HepG2 (cell line): ENCODE results near the gene ADGRB2.

Experiments
- CEBPG ChIP-seq: IDR thresholded peaks from 2 replicates; pipeline ENCODE4 v1.6.1; 2016
- CTCF ChIP-seq: sonication (generic); formaldehyde crosslinking; IDR thresholded peaks from 2 replicates; pipeline ENCODE4 v1.5.0; 2020; ENCODE audit warnings: mild to moderate bottlenecking, missing genetic modification reagents, moderate library complexity
- EZH2 ChIP-seq: conservative IDR thresholded peaks from 2 replicates; pipeline ENCODE4 v1.6.1; 2012; ENCODE audit warnings: mild to moderate bottlenecking, low read depth, low read length, moderate library complexity
- IRF2 ChIP-seq: IDR thresholded peaks from 2 replicates; pipeline ENCODE4 v1.6.1; 2018; ENCODE audit warnings: missing genetic modification reagents, missing compliant biosample characterization
- MYC ChIP-seq: sonication (generic); formaldehyde crosslinking; IDR thresholded peaks from 2 replicates; pipeline ENCODE4 v1.9.0; 2021; ENCODE audit warnings: missing genetic modification reagents, borderline replicate concordance
- NFE2L2 ChIP-seq: fragments of 150-350 bp; IDR thresholded peaks from 2 replicates; pipeline ENCODE4 v1.6.1; 2014; ENCODE audit warnings: low read length
- POLR2AphosphoS5 ChIP-seq: IDR thresholded peaks from 2 replicates; pipeline ENCODE4 v1.6.1; 2012; ENCODE audit warnings: low read depth, low read length
- RNF2 ChIP-seq: fragments of 450-650 bp; conservative IDR thresholded peaks from 2 replicates; pipeline ENCODE4 v1.6.1; 2016; ENCODE audit warnings: low read depth
- ZNF687 ChIP-seq: sonication (generic); formaldehyde crosslinking; IDR thresholded peaks from 2 replicates; pipeline ENCODE4 v1.5.1; 2020; ENCODE audit warnings: mild to moderate bottlenecking, missing genetic modification reagents, moderate library complexity
- ZNF83 ChIP-seq: sonication (generic); formaldehyde crosslinking; IDR thresholded peaks from 2 replicates; pipeline ENCODE4 v1.4.0; 2020; ENCODE audit warnings: missing genetic modification reagents, mild to moderate bottlenecking, borderline replicate concordance
- TF ChIP-seq, protein P1 (sequence below): sonication (generic); formaldehyde crosslinking; IDR thresholded peaks from 2 replicates; pipeline ENCODE4 v1.4.0; 2020; ENCODE audit warnings: missing genetic modification reagents, borderline replicate concordance
- TF ChIP-seq, protein P2 (sequence below): sonication (generic); formaldehyde crosslinking; IDR thresholded peaks from 2 replicates; pipeline ENCODE4 v1.4.0; 2020; ENCODE audit warnings: low read depth, missing genetic modification reagents

GRCh38 chr1:31689854-31690253 lies 74.3 kb downstream of the ADGRB2 start:
- no peak for TF ChIP-seq CTCF
- TF ChIP-seq IRF2 (CRISPR knock-in tag): no peak
- no peak for TF ChIP-seq RNF2
- TF ChIP-seq, protein P1, sequence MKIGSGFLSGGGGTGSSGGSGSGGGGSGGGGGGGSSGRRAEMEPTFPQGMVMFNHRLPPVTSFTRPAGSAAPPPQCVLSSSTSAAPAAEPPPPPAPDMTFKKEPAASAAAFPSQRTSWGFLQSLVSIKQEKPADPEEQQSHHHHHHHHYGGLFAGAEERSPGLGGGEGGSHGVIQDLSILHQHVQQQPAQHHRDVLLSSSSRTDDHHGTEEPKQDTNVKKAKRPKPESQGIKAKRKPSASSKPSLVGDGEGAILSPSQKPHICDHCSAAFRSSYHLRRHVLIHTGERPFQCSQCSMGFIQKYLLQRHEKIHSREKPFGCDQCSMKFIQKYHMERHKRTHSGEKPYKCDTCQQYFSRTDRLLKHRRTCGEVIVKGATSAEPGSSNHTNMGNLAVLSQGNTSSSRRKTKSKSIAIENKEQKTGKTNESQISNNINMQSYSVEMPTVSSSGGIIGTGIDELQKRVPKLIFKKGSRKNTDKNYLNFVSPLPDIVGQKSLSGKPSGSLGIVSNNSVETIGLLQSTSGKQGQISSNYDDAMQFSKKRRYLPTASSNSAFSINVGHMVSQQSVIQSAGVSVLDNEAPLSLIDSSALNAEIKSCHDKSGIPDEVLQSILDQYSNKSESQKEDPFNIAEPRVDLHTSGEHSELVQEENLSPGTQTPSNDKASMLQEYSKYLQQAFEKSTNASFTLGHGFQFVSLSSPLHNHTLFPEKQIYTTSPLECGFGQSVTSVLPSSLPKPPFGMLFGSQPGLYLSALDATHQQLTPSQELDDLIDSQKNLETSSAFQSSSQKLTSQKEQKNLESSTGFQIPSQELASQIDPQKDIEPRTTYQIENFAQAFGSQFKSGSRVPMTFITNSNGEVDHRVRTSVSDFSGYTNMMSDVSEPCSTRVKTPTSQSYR: no peak
- no peak for TF ChIP-seq ZNF83 (CRISPR knock-in tag)
- no peak for TF ChIP-seq EZH2
- TF ChIP-seq CEBPG (CRISPR knock-in tag): no peak
- no peak for TF ChIP-seq MYC (CRISPR knock-in tag)
- TF ChIP-seq ZNF687 (CRISPR knock-in tag): no peak
- no peak for TF ChIP-seq NFE2L2
- no peak for TF ChIP-seq POLR2AphosphoS5
- TF ChIP-seq, protein P2, sequence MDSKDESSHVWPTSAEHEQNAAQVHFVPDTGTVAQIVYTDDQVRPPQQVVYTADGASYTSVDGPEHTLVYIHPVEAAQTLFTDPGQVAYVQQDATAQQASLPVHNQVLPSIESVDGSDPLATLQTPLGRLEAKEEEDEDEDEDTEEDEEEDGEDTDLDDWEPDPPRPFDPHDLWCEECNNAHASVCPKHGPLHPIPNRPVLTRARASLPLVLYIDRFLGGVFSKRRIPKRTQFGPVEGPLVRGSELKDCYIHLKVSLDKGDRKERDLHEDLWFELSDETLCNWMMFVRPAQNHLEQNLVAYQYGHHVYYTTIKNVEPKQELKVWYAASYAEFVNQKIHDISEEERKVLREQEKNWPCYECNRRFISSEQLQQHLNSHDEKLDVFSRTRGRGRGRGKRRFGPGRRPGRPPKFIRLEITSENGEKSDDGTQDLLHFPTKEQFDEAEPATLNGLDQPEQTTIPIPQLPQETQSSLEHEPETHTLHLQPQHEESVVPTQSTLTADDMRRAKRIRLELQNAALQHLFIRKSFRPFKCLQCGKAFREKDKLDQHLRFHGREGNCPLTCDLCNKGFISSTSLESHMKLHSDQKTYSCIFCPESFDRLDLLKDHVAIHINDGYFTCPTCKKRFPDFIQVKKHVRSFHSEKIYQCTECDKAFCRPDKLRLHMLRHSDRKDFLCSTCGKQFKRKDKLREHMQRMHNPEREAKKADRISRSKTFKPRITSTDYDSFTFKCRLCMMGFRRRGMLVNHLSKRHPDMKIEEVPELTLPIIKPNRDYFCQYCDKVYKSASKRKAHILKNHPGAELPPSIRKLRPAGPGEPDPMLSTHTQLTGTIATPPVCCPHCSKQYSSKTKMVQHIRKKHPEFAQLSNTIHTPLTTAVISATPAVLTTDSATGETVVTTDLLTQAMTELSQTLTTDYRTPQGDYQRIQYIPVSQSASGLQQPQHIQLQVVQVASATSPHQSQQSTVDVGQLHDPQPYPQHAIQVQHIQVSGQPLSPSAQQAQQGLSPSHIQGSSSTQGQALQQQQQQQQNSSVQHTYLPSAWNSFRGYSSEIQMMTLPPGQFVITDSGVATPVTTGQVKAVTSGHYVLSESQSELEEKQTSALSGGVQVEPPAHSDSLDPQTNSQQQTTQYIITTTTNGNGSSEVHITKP: no peak
